Stimulated activated CD8-positive, alpha-beta memory T cell treated with anti-CD3 and anti-CD28 coated beads, Interleukin-12 subunit alpha, Interleukin-12 subunit beta, amount 100 ng/mL, for 1 hour (primary cell): ENCODE data around the gene CACNA1B.

Source experiments
- DNase-seq: peaks from one replicate; pipeline ENCODE4 v3.0.0-alpha.2; 2020; ENCODE audit warnings: low read depth

Gene CACNA1B

DNA sequence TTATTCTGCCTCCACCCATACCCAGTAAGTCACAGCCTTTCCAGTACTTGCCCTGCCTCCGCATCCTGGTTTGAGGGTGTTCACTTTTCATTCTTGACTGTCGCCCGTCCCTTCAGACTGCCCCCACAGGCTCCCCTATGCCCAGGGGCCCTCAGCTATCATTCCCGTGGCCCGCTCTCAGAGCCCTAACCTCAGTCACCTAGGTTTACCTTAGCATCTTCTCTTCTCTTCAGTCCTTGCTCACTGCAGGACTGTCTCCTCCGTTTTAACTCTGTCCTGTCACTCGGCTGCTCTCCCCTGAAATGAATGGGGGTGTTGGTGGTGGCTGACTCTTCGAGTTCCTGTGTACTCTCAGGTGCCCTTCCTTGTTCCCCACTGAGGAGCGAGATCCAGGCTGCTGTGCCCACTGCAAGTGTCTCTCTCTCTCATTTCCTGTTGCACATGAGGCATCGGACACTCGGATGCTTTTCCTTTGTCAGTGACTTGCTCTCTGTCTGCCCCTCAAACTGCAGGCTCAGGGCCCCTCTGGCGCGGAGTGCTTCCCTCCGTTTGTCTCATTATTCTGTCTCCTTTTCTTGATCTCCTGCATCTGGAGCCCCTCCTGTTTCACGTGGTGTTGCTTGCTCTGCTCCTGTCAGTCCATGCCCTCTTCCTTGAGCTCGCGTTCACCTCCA is 89.8 kb downstream of the CACNA1B start:
- no peak for DNase-seq

DNA sequence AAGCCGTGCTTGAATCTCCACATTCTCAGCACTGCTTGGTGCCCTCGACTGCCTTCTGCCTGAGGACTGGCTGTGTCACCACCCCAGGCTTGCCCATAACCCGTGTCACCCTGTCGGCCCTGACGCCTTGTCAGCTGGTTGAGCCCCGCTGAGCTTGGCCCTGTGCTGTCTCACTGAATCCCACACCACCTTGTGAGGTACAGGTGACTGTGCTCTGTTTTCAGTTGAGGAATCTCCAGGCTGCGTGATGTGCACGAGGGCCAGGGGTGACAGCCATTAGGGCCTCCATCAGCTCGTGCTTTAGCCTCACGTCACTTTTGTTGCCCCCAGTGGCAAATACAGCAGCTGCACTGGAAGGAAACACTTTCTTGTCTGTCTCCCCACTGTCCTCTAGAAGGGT is 90.7 kb downstream of the CACNA1B start:
- DNase-seq: no peak

DNA sequence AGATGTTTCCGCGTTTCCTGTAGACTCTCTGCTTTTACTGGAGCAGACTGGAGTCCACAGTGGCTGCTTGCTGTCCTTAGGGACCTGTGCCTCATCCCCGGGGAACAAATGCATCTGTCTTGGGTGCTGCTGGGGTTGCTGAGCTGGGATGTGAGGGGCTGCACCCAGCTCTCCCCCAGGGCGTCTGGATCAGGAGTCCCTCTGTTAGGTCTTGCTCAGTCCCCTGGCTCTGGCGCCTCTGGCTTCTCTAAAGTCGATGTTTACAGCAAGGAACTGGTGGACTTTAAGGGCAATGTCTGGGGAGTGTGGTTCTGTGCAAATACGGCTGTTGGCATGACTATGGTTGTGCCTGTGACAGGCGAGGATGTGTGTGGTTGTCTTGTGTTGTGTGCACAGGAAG is 91.4 kb downstream of the CACNA1B start:
- no peak for DNase-seq

DNA sequence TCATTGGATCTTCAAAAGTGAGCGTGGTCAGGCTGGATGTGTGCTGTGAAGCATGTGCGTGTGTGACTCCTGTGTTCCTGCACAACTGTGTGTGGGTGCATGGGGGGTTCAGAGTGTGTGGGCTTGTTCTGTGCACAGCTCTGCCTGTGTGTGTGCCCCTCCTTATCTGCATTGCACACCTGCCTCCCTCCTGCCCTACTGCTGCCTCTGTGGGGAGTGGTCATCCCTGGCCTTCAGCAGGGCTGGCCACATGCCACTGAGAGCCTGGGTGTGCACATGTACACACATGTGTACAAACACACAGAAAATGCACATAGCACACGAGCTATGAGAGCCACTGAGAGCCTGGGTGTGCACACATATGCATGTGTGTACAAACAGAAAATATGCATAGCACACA is 92.1 kb downstream of the CACNA1B start:
- no peak for DNase-seq

DNA sequence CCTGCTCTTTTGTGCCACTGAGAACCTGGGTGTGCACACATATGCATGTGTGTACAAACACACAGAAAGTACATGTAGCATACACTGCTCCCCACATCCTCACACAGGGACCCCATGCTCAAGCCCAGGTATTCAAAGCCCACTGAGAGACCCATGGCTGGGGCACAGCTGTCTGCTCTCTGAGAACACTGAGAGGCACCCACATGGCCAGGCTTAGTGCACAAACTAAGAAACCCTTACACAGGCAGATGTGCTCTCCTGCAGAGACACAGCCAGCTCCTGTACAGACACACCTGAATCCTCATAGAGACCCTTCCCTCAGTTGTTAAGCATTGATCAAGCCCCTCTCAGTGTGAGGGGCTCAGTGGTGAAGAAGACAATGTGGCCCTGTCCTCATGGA is 92.5 kb downstream of the CACNA1B start:
- DNase-seq: no peak

DNA sequence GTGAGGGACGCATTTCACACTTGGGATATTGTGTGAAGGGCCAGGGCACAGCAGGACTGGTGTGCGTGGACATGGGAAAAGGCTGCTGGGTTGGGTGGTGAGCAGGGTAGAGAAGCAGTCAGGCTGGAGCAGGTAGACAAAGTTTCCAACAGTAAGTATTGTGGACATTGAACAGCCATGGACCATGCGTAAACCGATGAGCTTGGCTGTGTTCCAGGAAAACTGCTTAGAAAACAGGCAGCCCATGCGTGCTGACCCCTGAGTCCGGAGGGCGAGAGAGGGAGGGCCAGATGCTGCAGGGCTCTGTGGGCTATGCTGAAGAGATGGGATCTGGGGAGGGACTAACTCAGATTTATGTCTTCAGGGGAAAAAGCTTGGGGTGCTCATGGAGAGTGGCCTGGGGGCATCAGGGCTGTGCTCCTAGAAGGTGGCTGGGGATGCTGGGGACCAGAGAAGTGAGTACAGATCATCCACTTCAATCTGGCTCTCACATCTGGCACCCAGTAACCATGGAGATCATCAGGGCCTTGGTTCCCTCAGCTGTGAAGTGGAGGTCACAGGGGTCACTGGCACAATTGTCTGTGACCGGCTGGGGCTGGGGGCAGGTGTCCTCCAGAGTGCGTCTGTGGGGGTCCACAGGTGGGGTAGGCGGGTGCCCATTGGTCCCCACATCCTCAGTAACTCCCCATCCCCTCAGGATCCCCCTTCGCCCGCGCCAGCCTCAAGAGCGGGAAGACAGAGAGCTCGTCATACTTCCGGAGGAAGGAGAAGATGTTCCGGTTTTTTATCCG is 93.3 kb downstream of the CACNA1B start:
- no peak for DNase-seq

DNA sequence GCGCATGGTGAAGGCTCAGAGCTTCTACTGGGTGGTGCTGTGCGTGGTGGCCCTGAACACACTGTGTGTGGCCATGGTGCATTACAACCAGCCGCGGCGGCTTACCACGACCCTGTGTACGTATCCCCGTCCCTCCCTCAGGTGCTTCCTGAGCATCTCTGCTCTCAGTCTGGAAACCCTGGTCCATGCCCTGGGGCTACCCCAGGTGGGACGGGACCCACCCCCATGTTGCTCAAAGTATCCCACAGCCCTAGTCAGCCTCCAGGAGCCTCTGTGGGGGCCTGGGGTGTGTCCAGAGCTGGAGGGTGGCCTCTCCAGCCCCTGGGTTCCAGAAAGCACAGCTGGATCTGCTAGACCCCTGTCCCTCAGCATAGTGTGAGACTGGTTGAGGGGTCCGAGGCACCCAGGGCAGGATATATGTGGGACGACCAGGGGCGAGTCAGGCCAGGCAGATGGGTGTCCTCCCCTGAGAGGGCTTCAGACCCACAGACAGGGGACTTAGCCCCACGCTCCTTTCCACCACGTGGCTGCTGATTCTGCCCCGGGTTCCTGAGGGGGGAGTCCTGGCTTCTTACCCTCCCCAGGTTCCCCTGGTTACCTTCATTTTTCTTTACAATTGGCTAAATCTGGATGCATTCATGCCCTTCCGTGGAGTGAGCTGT is 94.0 kb downstream of the CACNA1B start:
- no peak for DNase-seq

DNA sequence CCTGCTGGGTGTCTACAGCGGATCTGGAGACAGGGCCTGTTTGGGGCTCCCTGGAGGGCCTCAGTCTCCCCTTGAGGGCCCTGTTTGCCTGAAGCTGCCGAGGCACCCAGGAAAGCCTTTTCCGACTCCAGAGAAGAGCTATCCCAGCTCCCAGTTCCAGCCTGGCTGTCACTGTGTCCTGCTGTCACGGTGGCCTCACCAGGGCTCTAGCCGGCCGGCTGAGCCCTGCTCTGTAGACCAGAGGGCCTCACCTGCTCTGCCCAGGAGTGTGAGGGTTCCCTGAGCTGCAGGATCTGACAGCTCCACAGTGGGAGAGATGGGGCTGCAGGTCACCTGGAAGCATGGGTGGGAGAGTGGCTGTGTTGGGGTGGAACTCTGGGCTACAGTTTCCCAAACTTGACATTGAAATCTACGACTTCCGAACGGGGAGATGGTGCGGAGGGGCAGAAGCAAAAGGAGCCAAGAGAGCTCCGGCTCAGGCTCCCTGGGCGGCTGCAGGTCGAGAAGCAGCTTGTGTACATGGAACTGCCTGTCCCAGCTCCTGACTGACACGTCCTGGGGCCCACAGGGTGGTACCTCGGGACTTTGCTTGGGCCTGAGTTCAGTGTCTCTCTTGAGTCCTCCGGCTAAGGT is 94.9 kb downstream of the CACNA1B start:
- no peak for DNase-seq

DNA sequence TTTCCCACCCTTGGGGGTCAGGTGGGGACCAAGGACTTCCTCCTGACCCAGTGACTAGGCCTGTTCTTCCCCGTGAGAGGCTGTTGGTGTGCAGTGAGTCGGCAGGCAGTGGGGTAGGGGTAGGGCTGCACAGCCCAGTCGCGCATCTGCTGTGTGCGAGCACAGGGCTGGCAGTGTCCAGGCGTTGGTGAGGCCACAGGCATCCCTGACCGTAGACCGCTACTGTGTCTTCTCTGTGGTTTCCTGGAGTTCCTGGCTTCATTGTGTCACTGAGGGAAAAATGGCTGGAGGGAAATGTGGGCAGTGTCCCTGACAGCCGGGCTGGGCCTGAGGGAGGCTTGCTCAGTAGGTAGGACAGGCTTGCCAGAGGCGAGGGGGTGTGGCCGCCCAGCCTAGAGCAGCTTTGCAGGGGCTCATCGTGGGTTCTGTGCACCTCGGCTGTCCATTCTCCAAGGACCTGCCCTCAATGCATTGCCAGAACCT is 95.4 kb downstream of the CACNA1B start:
- DNase-seq: no peak

DNA sequence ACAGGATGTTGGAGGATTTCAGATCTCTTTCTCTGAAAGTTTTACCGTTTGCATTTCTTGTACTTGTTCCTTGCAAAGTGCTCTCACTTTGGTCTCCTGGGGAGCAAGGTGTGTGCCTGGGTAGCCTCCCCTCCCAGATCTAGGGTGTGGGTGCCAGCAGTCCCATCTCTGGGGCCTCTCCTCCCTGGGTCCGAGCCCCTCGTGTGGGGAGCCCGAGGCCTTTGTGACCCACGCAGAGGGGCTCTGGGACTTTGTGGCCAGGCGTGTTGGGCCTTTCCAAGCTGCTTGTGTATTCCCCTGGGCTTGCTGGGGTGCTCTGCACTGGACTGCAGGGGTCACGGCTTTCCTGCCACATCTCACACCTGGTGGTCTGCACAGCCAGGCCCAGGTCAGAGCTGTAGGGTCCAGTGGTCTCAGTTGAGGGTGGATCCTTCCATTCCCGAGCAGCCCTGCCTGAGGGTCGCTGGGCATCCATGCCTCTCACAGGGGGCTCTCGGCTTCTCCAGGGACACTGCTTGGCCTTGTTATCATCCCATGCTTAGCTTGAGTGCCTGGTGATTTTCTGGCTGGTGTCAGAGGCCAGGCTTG is 96.3 kb downstream of the CACNA1B start:
- no peak for DNase-seq

DNA sequence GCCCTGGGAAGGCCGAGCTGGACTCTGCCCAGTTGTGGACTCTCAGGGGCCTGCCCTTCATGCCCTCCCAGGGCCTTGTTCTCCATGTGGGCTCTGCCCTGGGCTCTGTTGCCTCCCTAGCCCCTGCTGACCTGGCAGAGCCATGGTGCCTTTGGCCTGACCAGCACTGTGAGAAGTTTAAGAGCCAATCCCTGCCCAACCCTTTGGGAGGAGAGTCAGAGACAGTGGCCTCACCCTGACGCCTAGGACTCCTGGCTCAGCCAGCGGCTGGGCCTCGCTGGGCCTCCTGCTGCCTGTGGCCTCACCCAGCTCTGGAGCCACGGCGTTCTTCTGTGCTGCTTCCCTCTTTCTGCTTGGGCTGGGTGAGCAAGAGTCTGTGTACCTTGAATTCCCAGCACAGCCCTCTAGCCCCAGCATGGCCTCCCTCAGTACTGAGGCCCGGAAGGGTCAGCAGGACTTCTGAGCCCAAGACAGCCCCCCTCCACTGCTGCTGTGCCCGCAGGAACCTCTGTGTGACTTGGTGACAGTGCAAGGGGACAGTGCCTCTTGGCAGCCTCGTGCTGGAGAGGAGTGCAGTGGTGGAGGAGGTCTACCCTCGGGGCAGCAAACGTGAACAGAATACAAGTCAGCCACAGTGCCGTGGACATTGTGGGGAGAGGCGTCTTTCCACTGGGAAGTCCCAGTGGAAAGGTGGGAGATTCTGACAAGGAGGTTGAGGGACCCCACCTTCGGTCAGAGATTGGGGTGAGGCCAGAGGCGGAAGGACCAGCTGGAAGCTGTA is 97.4 kb downstream of the CACNA1B start:
- DNase-seq: no peak

DNA sequence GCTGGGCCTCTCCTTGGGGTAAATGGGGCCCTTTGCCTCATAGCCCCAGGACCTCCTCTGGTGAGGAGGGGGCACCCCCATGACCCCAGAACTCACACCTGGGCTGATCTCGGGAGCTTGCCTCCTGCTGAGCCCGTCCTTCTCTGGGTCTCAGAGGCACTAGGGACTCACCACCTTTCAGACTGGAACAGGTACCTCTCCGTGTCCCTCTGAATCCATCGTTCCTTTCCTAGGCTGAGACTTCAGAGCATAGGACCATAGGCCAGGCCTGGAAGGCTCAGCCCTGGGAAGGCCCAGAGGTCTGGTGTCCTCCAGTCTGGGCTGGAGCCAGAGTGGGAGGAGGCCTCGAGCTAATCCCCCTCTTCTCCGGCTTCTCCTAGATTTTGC is 97.9 kb downstream of the CACNA1B start:
- DNase-seq: no peak

DNA sequence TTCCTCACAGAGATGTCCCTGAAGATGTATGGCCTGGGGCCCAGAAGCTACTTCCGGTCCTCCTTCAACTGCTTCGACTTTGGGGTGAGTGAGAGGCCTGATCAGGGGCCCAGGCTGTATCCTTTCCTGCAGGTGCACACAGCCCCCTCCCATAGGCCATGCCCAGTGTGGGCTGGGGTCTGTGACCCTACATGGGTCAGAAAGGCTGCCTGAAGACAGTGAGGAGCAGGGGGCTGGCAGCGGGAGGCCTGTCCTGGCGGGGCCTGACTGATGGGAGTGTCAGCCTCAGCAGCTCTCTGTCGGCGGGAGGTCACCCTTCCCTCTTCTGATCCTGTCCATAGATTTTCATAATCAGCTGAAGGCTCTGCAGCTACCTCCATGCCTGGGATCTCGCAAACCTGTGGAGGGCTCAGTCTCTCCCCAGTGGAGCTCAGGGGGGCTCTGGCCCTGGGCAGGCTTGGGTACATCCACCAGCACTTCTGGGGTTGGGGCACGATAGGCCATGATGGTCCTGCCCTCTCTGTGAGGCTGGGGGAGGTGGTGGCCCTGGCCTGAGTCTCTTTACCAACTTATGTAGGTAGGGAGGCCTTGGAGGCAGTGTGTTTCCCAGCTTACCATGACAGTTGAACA is 98.5 kb downstream of the CACNA1B start:
- no peak for DNase-seq

DNA sequence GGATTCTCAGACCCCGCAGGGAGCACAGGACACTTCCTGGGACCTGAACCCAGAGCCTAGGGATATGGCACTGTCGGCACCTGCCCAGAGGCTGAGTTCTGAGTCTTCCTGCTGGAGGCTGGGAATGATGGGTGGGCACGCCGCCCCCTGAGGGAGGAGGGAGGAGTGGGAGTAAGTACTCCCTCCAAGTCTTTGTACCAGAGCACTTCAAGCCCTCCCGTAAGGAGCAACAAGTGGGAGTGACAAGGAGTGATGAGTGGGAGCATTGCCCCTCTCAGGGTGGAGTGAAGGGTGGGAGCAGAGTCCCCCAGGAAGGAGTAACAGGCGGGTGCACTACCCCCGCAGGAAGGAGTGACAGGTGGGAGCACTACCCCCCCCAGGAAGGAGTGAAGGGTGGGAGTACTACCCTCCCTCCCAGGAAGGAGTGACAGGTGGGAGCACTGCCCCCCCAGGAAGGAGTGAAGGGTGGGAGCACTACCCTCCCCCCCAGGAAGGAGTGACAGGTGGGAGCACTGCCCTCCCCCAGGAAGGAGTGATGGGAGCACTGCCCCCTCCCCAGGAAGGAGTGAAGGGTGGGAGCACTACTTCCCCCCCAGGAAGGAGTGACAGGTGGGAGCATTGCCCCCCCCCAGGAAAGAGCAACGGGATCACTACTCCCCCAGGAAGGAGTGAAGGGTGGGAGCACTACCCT is 100.1 kb downstream of the CACNA1B start:
- no peak for DNase-seq

DNA sequence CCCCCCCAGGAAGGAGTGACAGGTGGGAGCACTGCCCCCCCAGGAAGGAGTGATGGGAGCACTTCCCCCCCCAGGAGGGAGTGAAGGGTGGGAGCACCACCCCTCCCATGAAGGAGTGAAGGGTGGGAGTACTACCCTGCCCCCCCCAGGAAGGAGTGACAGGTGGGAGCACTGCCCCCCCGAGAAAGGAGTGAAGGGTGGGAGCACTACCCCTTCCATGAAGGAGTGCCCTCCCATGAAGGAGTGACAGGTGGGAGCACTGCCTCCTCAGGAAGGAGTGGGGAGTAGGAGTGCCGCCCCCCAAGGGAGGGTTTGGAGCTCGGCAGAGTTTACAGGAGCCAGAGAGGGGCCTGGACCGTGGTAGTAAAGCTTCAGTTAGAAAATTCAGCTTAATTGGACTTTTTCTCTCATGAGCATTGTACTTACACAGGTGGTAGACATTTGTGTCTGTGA is 100.7 kb downstream of the CACNA1B start:
- DNase-seq: no peak

DNA sequence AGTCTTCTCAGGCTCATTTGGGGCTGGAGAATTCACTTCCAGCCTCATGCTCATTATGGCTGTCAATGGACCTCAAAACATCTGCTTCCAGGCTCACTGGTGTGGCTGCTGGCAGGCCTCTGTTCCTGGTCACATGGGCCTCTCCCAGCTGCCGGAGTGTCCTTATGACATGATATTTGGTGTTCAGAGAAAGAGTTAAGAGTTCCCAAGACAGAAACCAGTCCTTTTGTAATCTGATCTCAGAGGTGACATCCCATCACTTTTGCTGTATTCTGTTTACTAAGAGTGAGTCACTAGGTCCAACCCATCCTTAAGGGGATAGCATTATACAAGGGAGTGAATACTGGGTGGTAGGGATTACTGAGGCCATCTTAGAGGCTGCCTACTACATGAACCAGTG is 104.6 kb downstream of the CACNA1B start:
- no peak for DNase-seq

DNA sequence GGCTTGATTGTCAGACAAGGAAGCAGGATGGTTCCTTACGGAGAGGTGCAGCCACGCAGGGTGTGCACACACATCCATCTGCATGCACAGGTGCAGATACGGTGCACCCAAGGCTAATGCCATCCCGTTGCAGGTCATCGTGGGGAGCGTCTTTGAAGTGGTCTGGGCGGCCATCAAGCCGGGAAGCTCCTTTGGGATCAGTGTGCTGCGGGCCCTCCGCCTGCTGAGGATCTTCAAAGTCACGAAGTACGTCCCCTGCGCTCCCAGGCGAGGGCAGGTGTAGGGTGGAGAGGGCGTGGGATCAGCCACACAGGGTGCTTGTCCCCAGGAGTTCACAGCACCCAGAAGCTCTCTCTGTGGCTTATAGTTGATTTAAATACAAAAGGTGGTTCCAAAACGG is 106.4 kb downstream of the CACNA1B start:
- no peak for DNase-seq

DNA sequence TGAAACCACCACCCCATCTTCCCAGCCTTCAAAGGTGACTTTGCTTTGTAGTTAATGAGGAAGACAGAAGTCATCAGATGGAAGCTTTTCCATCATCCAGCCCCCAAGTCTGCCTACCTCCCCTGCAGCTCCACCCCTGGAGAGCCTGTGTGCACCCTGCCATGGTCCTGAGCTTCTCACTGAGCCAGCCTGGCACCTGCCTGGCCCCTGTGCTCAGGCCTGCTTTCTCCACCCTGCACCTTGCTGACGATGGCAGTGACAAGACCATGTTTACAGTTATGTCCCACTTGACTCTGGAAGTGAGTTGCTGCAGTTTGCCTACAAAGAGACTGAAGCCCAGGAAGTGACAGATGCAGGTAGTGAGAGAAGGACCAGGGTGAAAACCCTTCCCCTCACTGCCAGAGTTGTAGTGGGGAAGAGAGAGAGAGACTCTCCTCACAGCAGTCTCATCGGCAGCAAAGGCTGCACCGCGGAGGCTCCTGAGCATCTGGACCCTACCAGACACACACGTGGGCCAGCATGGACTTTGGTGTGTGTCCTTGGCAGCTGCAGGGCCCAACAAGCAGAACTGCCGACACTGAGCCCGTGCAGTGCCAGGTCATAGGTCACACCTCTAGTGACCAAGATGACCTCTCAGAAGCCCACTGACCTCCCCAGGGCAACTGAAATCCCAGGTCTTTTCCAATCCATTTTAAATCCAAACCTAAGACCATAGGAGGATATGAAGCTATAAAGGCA is 107.1 kb downstream of the CACNA1B start:
- DNase-seq: no peak

DNA sequence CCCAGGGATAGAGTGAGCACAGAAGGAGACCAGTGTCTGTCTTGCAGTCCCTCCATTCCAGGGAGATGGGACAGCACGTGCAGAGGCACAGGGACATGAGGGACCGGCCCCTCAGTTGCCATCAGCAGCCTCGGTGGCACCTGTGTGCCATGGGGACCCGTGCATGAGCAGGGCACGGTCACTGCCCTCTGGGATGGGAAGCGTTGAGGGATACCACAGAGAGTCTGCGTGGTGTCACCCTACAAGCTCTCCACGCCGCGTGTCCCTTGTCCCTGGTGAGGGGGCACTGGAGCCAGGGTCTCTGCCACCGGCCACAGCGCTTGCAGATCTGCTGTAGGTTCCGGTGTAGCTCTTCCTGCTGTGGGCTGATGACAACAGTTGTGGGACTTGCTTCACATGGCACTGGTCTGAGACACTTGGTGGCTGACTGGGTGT is 108.1 kb downstream of the CACNA1B start:
- no peak for DNase-seq
